GM23338 (cell line): ENCODE data around the gene ADGRB3. TPM values are rescaled to one million over a fixed set of nuclear protein-coding genes. Genes with fewer than 3 reads are reported as not detected.

ENCODE experiments used
- ATAC-seq: fragments of 200-7000 bp; cut with Tn5 transposase; 3 replicates; pipeline ENCODE4 v1.9.1; 2020
- DNase-seq: peaks from one replicate; pipeline ENCODE4 v3.0.0-alpha.2; 2015; ENCODE audit warnings: low spot score
- H2AFZ ChIP-seq: fragments of 200-600 bp; sonication (generic); 2 replicates; pipeline ENCODE4 v1.8.0; 2016; ENCODE audit warnings: antibody characterized with exemption, mild to moderate bottlenecking, moderate library complexity
- H3F3A ChIP-seq: fragments of 200-600 bp; sonication (generic); replicated peaks from 2 replicates; pipeline ENCODE4 v1.8.0; 2017; ENCODE audit warnings: antibody characterized with exemption, mixed run types, low read depth
- H3K27ac ChIP-seq: fragments of 200-600 bp; sonication (generic); 2 replicates; pipeline ENCODE4 v1.6.1; 2016; ENCODE audit warnings: low read depth
- H3K27me3 ChIP-seq: fragments of 200-600 bp; sonication (generic); 2 replicates; pipeline ENCODE4 v1.8.0; 2016; ENCODE audit warnings: mild to moderate bottlenecking, mixed run types, moderate library complexity; ENCODE audit not compliant: insufficient read depth
- H3K36me3 ChIP-seq: fragments of 200-600 bp; sonication (generic); 2 replicates; pipeline ENCODE4 v1.8.0; 2016; ENCODE audit warnings: mild to moderate bottlenecking; ENCODE audit not compliant: insufficient read depth
- H3K4me1 ChIP-seq: fragments of 200-600 bp; sonication (generic); 2 replicates; pipeline ENCODE4 v1.8.0; 2016; ENCODE audit warnings: mild to moderate bottlenecking, moderate library complexity; ENCODE audit not compliant: insufficient read depth
- H3K4me2 ChIP-seq: fragments of 200-600 bp; sonication (generic); 2 replicates; pipeline ENCODE4 v1.7.1; 2017; ENCODE audit warnings: mixed run types
- H3K4me3 ChIP-seq: fragments of 200-600 bp; sonication (generic); 2 replicates; pipeline ENCODE4 v1.6.1; 2016; ENCODE audit warnings: mixed run types
- H3K79me2 ChIP-seq: fragments of 200-600 bp; sonication (generic); replicated peaks from 2 replicates; pipeline ENCODE4 v1.8.0; 2017; ENCODE audit warnings: mild to moderate bottlenecking; ENCODE audit not compliant: insufficient read depth
- H3K9me2 ChIP-seq: fragments of 200-600 bp; sonication (generic); 2 replicates; pipeline ENCODE4 v1.8.0; 2017; ENCODE audit not compliant: insufficient read depth
- H4K20me1 ChIP-seq: fragments of 200-600 bp; sonication (generic); replicated peaks from 2 replicates; pipeline ENCODE4 v1.8.0; 2017; ENCODE audit warnings: mild to moderate bottlenecking; ENCODE audit not compliant: insufficient read depth
- H3K27ac Mint-ChIP-seq: 2 replicates; pipeline ENCODE4 v1.8.0; 2020; ENCODE audit warnings: inconsistent platforms, mild to moderate bottlenecking, moderate library complexity, mixed read lengths
- H3K27me3 Mint-ChIP-seq: 3 replicates; pipeline ENCODE4 v1.8.0; 2022; ENCODE audit warnings: low read depth, mild to moderate bottlenecking, moderate library complexity, mixed read lengths, inconsistent platforms; ENCODE audit not compliant: insufficient read depth, poor library complexity
- H3K36me3 Mint-ChIP-seq: 3 replicates; pipeline ENCODE4 v1.8.0; 2021; ENCODE audit warnings: low read depth, mild to moderate bottlenecking, inconsistent platforms, moderate library complexity, mixed read lengths
- H3K4me1 Mint-ChIP-seq: 3 replicates; pipeline ENCODE4 v1.8.0; 2020; ENCODE audit warnings: mild to moderate bottlenecking, inconsistent platforms, mixed read lengths
- H3K4me3 Mint-ChIP-seq: 3 replicates; pipeline ENCODE4 v1.8.0; 2021; ENCODE audit warnings: moderate library complexity, mild to moderate bottlenecking, inconsistent platforms, mixed read lengths
- H3K9me3 Mint-ChIP-seq: 3 replicates; pipeline ENCODE4 v1.8.0; 2020; ENCODE audit warnings: moderate library complexity, mild to moderate bottlenecking, inconsistent platforms, mixed read lengths
- CREB1 ChIP-seq: fragments of 250-450 bp; sonication (Bioruptor Pico); IDR thresholded peaks from 2 replicates; pipeline ENCODE4 v1.5.0; 2020; ENCODE audit warnings: low read depth, mild to moderate bottlenecking, moderate library complexity
- CTCF ChIP-seq, 2 experiments: fragments of 200-600 bp in 1 of 2; sonication (generic) in 1 of 2; conservative IDR thresholded peaks; 2 replicates each; pipeline versions ENCODE4 v1.5.1 to v1.6.1; 2016 to 2017; ENCODE audit warnings: antibody characterized with exemption in 2 of 2, low read depth in 2 of 2, mild to moderate bottlenecking in 2 of 2, moderate library complexity in 1 of 2
- ETS1 ChIP-seq: IDR thresholded peaks from 2 replicates; pipeline ENCODE4 v1.6.1; 2016; ENCODE audit warnings: antibody characterized with exemption
- EZH2 ChIP-seq: fragments of 200-600 bp; sonication (generic); IDR thresholded peaks from one replicate; pipeline ENCODE4 v1.8.0; 2017; ENCODE audit warnings: antibody characterized with exemption, mild to moderate bottlenecking, low read depth; ENCODE audit not compliant: unreplicated experiment
- EZH2phosphoT487 ChIP-seq: fragments of 200-600 bp; sonication (generic); IDR thresholded peaks from one replicate; pipeline ENCODE4 v1.8.1; 2018; ENCODE audit warnings: antibody characterized with exemption; ENCODE audit not compliant: unreplicated experiment
- JUNB ChIP-seq: IDR thresholded peaks from one replicate; pipeline ENCODE4 v1.6.1; 2016; ENCODE audit warnings: antibody characterized with exemption; ENCODE audit not compliant: unreplicated experiment
- NANOG ChIP-seq: IDR thresholded peaks from 2 replicates; pipeline ENCODE4 v1.6.1; 2016; ENCODE audit warnings: antibody characterized with exemption, borderline replicate concordance
- POLR2AphosphoS5 ChIP-seq: IDR thresholded peaks from 2 replicates; pipeline ENCODE4 v1.6.1; 2016; ENCODE audit warnings: antibody characterized with exemption, low read depth
- REST ChIP-seq: IDR thresholded peaks from one replicate; pipeline ENCODE4 v1.6.1; 2018; ENCODE audit warnings: antibody characterized with exemption; ENCODE audit not compliant: unreplicated experiment
- STAT1 ChIP-seq: IDR thresholded peaks from one replicate; pipeline ENCODE4 v1.6.1; 2016; ENCODE audit warnings: antibody characterized with exemption; ENCODE audit not compliant: unreplicated experiment
- ZNF114 ChIP-seq: fragments of 250-450 bp; sonication (Bioruptor Pico); IDR thresholded peaks from 2 replicates; pipeline ENCODE4 v1.5.0; 2020; ENCODE audit warnings: mild to moderate bottlenecking, moderate library complexity
- ZNF331 ChIP-seq: fragments of 250-450 bp; sonication (Bioruptor Pico); IDR thresholded peaks from 2 replicates; pipeline ENCODE4 v1.5.0; 2020; ENCODE audit warnings: low read depth, mild to moderate bottlenecking, moderate library complexity
- ZNF462 ChIP-seq: fragments of 250-450 bp; sonication (Bioruptor Pico); IDR thresholded peaks from 2 replicates; pipeline ENCODE4 v1.5.0; 2020; ENCODE audit warnings: mild to moderate bottlenecking, moderate library complexity
- polyA plus RNA-seq: library from polyadenylated mRNA; unstranded; fragments of >200 nt; fragmentation: Nextera tagmentation; extraction: Ambion mirVana; gene quantifications from 2 replicates; pipeline ENCODE4 v1.2.1, GENCODE V29; 2016
- total RNA-seq: library from RNA; depleted of rRNA; stranded (reverse); fragments of >200 nt; shearing (Covaris generic); gene quantifications from 2 replicates; pipeline ENCODE4 v1.2.3, GENCODE V29; 2014

The ADGRB3 gene
- total and polyA plus RNA-seq, 2 experiments from 2014 or later, result 0.92 to 4.0 TPM

GRCh38 chr6:68728159-68728979, 93.3 kb downstream of the ADGRB3 start:
- H3K27me3 ChIP-seq, result no peaks in the 10 kb centered on the region
- DNase-seq (no peak), ATAC-seq (no peak)
- no peak overlapping the region for H3K27ac ChIP-seq
- H3K4me1 ChIP-seq, result no peaks in the 10 kb centered on the region
- peaks cover 3% of the 10 kb centered on the region; the same call in 2 of the 3 replicates for H3K4me1 Mint-ChIP-seq
- H3K4me2 ChIP-seq, result no peak overlapping the region
- H3K36me3 Mint-ChIP-seq, result no peaks in the 10 kb centered on the region
- no peaks in the 10 kb centered on the region for H3F3A ChIP-seq
- H3K4me3 ChIP-seq, result no peak overlapping the region
- H3K27ac Mint-ChIP-seq, result no peak overlapping the region
- no peak overlapping the region for H2AFZ ChIP-seq
- TF ChIP-seq STAT1 (no peak), NANOG (no peak), ZNF114 (CRISPR knock-in tag) (no peak), JUNB (no peak), EZH2phosphoT487 (no peak), ZNF462 (CRISPR knock-in tag) (no peak), CREB1 (CRISPR knock-in tag) (no peak), EZH2 (no peak), CTCF (conservative IDR thresholded peaks at IDR 0.05; ENCODE audit: low read depth in 2 of 2) (no peak), ETS1 (no peak), REST (no peak), ZNF331 (no peak), POLR2AphosphoS5 (no peak)
- H3K4me3 Mint-ChIP-seq, result no peak overlapping the region
- H3K36me3 ChIP-seq, result no peaks in the 10 kb centered on the region
- H3K9me2 ChIP-seq, result no peaks in the 10 kb centered on the region
- H3K79me2 ChIP-seq, result no peaks in the 10 kb centered on the region
- H3K27me3 Mint-ChIP-seq, result no peaks in the 10 kb centered on the region
- H4K20me1 ChIP-seq, result no peaks in the 10 kb centered on the region
- H3K9me3 Mint-ChIP-seq, result no peaks in the 10 kb centered on the region
